ENCODE measurements around the gene LCE6A.

Gene LCE6A

GRCh38 chr1:152861374-152861773 lies 18.7 kb downstream of the LCE6A start:
- TF ChIP-seq GATA2 (IDR thresholded peaks at IDR 0.05; ENCODE audit: low read depth, low read length) = no peak
- no peak for TF ChIP-seq GATA3 (IDR thresholded peaks at IDR 0.05; ENCODE audit: low read depth, low read length)

GRCh38 chr1:152864443-152864842 lies 21.8 kb downstream of the LCE6A start:
- TF ChIP-seq GATA3 (IDR thresholded peaks at IDR 0.05; ENCODE audit: low read depth, low read length) (no peak), GATA2 (IDR thresholded peaks at IDR 0.05; ENCODE audit: low read depth, low read length) (no peak)

- no peak for TF ChIP-seq GATA2 (IDR thresholded peaks at IDR 0.05; ENCODE audit: low read depth, low read length)
- TF ChIP-seq GATA3 (IDR thresholded peaks at IDR 0.05; ENCODE audit: low read depth, low read length) = no peak
Measured at GRCh38 chr1:152866321-152866720, 23.7 kb downstream of the LCE6A start.

DNA sequence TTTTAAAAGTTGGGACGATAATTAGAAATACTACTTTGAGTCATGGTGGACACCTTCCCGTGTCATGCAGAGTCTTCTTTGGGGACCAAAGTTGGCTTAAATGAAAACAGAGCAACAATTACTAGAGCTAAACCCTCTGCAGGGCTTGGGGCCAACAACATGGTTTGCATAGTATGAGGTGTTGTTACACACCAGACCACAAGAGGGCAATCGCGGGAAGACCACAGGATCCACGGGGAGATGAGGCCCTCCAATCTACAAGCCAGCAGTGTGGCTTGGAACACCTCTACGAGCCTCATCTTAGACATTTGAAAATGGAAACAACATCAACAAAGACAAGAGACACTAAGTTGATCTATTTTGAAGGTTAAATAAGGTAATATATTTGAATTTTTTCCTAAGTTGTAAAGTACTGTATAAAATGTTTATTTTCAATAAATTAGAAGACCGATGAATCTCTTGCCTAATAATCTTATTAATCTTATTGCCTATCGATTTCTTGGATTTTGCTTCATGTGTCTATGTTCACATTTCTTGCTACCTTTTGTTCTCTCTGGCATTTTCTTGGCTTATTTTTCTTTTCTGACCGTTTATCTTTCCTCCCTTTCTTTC lies 27.3 kb downstream of the LCE6A start:
- TF ChIP-seq GATA3 (IDR thresholded peaks at IDR 0.05; ENCODE audit: low read depth, low read length) (no peak), GATA2 (IDR thresholded peaks at IDR 0.05; ENCODE audit: low read depth, low read length) (no peak)

DNA sequence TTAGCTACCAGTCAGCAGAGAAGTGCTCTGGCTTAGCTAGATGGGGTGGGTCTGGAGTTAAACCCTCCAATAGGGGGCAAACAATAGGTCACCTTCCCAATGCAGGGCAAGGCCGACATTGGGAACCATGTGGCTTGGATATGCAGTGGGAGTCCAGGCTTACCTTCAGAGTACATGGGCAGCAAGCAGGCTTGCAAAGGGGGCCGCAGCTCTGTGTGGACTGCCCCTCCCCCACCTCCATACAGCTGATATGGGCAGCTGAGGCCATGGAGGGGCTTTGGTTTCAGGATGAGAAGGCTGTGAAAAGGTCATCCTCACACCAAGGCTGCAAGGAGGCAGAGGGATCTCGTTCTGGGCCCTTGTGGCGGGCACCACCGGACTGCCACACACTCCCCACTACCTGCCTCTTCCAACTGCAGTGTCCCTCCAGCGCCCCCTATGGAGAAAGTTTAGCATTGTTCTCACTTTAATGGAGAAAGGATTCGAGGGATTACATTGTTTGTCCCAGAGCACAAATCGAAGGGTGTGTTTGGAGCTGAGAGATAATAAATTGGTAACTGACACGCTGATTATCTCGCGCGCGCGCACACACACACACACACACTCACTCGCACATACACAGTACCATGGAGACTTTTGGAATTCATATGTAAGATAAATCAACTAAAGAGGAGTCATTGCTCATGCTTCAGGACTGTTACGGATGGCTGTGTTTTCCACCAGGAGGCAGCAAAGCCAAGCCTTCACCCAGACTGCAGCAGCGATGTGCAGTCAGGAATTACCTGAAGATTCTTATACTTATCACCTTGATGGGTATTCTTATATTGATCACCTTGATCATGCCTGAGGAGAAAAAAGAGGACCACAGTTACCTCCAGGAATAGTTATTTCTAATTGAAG lies 28.4 kb downstream of the LCE6A start:
- TF ChIP-seq GATA3 (IDR thresholded peaks at IDR 0.05; ENCODE audit: low read depth, low read length) (no peak), GATA2 (IDR thresholded peaks at IDR 0.05; ENCODE audit: low read depth, low read length) (no peak)

GRCh38 chr1:152871731-152872126 lies 29.1 kb downstream of the LCE6A start:
- TF ChIP-seq GATA2 (IDR thresholded peaks at IDR 0.05; ENCODE audit: low read depth, low read length) (no peak), GATA3 (IDR thresholded peaks at IDR 0.05; ENCODE audit: low read depth, low read length) (no peak)

GRCh38 chr1:152873495-152873894 lies 30.8 kb downstream of the LCE6A start:
- TF ChIP-seq GATA2 (IDR thresholded peaks at IDR 0.05; ENCODE audit: low read depth, low read length) = no peak
- TF ChIP-seq GATA3 (IDR thresholded peaks at IDR 0.05; ENCODE audit: low read depth, low read length) = no peak

GRCh38 chr1:152876827-152877226 lies 34.2 kb downstream of the LCE6A start:
- TF ChIP-seq GATA2 (IDR thresholded peaks at IDR 0.05; ENCODE audit: low read depth, low read length) (no peak), GATA3 (IDR thresholded peaks at IDR 0.05; ENCODE audit: low read depth, low read length) (no peak)

GRCh38 chr1:152878042-152878441 lies 35.4 kb downstream of the LCE6A start, which contains the start of gene SMCP:
Gene SMCP (plus strand): TSS chr1:152878322. CDS start chr1:152884423, 6,101 bp downstream.
- TF ChIP-seq GATA3 (IDR thresholded peaks at IDR 0.05; ENCODE audit: low read depth, low read length) (no peak), GATA2 (IDR thresholded peaks at IDR 0.05; ENCODE audit: low read depth, low read length) (no peak)

- TF ChIP-seq GATA3 (IDR thresholded peaks at IDR 0.05; ENCODE audit: low read depth, low read length) = no peak
- TF ChIP-seq GATA2 (IDR thresholded peaks at IDR 0.05; ENCODE audit: low read depth, low read length) = no peak
Measured at GRCh38 chr1:152879559-152880198, 37.0 kb downstream of the LCE6A start.

DNA sequence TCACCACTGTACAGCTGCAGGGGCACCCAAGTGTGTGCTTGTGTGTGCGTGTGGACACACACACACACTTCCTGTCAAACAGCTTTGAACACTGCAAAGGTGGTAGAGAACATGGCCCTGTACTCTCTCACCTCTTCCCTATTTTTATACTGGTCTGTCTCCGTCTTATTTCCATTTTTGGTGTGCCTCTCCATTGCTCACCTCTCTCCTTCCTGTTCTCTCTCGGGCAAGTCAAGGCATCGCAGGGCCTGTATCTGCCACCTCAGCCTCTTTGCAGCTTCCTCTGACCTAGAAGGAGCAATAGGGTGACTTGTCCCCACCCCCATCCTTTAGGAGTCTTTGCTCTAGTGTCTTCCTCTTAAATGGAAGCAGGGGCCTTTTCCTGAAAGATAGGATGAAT lies 37.7 kb downstream of the LCE6A start:
- TF ChIP-seq GATA2 (IDR thresholded peaks at IDR 0.05; ENCODE audit: low read depth, low read length) = no peak

DNA sequence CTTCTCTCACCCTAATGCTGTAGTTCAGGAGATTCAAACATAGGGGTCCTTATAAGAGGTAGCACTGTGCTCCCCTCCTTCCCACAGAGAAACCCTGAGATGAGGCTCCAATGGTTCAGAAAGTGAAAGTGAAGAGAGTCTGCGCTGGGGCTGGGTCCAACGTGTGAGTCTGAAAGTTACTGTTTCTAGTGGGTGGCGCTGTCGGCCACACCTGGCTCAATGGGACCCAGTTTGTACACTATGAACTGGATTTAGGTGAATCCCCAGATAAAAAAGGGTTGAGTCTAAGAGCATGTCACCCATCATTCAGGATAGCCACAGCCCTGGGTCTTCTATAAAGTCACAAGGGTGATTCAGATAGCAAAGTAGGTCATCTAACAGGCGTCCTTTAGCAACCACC lies 38.3 kb downstream of the LCE6A start:
- TF ChIP-seq GATA2 (IDR thresholded peaks at IDR 0.05; ENCODE audit: low read depth, low read length) (no peak), GATA3 (IDR thresholded peaks at IDR 0.05; ENCODE audit: low read depth, low read length) (no peak)

DNA sequence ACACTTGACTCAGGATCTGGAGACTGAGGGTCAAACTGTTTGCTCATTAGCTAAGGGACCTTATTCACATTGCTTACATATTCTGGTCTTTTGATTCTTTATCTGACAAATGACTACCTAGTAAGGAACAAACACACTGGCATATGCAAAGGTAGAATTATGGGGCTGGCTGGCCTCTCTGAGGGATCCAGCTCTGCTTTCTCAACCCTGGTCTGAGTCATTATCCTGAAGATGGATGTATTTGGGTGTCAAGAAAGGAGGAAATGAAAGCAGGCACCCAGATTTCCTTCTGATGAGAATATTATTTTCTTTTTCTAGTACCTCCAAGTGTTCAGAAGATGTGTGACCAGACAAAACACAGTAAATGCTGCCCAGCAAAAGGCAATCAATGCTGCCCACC lies 41.4 kb downstream of the LCE6A start:
- no peak for TF ChIP-seq GATA2 (IDR thresholded peaks at IDR 0.05; ENCODE audit: low read depth, low read length)
- no peak for TF ChIP-seq GATA3 (IDR thresholded peaks at IDR 0.05; ENCODE audit: low read depth, low read length)

DNA sequence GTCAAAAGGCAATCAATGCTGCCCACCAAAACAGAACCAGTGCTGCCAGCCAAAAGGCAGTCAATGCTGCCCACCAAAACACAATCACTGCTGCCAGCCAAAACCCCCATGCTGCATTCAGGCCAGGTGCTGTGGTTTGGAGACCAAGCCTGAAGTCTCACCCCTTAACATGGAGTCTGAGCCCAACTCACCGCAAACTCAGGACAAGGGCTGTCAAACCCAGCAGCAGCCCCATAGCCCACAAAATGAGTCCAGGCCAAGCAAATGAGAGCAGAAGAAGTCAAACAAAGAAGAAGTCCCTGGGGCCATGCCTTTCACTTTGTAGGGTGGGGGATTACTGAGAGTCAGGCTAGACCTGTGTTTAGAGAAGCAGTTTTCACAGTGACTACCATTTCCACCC lies 41.9 kb downstream of the LCE6A start:
- TF ChIP-seq GATA3 (IDR thresholded peaks at IDR 0.05; ENCODE audit: low read depth, low read length) (no peak), GATA2 (IDR thresholded peaks at IDR 0.05; ENCODE audit: low read depth, low read length) (no peak)

Data from SH-SY5Y (cell line).